BE2C (cell line): ENCODE data around the gene SREBF2.
A peak's percentile ranks its signal among the peaks of the same experiment; 100 is the strongest.

Experiments used
- DNase-seq: peaks from one replicate; pipeline ENCODE4 v3.0.0-alpha.2; 2020
- H3K27me3 ChIP-seq: fragments of 250-450 bp; sonication (Bioruptor Pico); 2 replicates; pipeline ENCODE4 v1.5.1; 2020; ENCODE audit warnings: mild to moderate bottlenecking
- H3K36me3 ChIP-seq: fragments of 250-450 bp; sonication (Bioruptor Pico); 2 replicates; pipeline ENCODE4 v1.5.1; 2020; ENCODE audit warnings: mild to moderate bottlenecking
- H3K4me1 ChIP-seq: fragments of 250-450 bp; sonication (Bioruptor Pico); 2 replicates; pipeline ENCODE4 v1.5.1; 2020
- H3K4me3 ChIP-seq: 2 replicates; pipeline ENCODE4 v1.5.1; 2011; ENCODE audit warnings: low read depth, low read length
- H3K9me3 ChIP-seq: fragments of 250-450 bp; sonication (Bioruptor Pico); 2 replicates; pipeline ENCODE4 v1.5.1; 2020
- TF ChIP-seq, protein P1 (sequence below): IDR thresholded peaks from 2 replicates; pipeline ENCODE4 v1.5.1; 2012; ENCODE audit warnings: mild to moderate bottlenecking, low read depth, low read length

The SREBF2 gene

DNA sequence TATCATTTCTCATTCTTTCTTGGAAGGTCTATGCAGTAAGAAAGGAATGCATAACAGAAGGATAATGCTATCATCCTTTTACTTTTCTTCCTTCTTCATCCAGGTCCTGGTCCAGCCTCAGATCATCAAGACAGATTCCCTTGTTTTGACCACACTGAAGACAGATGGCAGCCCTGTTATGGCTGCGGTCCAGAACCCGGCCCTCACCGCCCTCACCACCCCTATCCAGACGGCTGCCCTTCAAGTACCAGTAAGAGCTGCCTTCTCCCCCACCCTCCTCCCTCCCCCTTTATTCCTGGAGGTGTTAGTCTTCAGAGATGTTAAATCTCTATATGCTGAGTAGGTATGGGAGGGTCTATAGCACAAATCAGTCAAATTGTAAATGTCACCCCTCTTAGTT lies 37.9 kb downstream of the SREBF2 start:
- Histone ChIP-seq H3K36me3 (peaks cover 95% of the 10 kb centered on the region), H3K4me3 (no peak overlapping the region), H3K9me3 (no peaks in the 10 kb centered on the region), H3K27me3 (no peaks in the 10 kb centered on the region), H3K4me1 (peaks cover 14% of the 10 kb centered on the region)
- TF ChIP-seq, protein P1, sequence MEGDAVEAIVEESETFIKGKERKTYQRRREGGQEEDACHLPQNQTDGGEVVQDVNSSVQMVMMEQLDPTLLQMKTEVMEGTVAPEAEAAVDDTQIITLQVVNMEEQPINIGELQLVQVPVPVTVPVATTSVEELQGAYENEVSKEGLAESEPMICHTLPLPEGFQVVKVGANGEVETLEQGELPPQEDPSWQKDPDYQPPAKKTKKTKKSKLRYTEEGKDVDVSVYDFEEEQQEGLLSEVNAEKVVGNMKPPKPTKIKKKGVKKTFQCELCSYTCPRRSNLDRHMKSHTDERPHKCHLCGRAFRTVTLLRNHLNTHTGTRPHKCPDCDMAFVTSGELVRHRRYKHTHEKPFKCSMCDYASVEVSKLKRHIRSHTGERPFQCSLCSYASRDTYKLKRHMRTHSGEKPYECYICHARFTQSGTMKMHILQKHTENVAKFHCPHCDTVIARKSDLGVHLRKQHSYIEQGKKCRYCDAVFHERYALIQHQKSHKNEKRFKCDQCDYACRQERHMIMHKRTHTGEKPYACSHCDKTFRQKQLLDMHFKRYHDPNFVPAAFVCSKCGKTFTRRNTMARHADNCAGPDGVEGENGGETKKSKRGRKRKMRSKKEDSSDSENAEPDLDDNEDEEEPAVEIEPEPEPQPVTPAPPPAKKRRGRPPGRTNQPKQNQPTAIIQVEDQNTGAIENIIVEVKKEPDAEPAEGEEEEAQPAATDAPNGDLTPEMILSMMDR, result no peak
- DNase-seq, result no peak

DNA sequence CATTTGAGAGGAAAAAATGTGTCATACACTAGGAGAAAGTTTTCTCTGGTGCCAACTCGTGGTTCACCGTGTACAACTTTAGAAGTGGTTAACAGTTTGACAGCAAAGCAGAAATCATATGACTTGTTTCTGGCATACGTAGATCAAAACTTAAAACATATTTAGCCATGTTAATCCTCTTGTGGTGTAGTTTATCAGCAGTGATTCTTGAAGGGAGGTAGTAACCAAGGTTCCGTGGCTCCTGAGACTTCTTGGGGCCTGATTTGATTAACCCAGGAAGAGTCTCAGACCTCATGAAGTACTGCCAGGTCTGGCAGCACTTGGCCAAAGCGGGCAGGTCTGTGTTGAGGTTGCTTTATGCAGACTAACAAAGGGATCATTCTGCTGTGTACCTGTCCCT lies 40.5 kb downstream of the SREBF2 start:
- peaks cover 93% of the 10 kb centered on the region for H3K36me3 ChIP-seq
- TF ChIP-seq, protein P1, result no peak
- peaks cover 21% of the 10 kb centered on the region for H3K4me1 ChIP-seq
- no peaks in the 10 kb centered on the region for H3K9me3 ChIP-seq
- DNase-seq, result no peak
- H3K4me3 ChIP-seq, result no peak overlapping the region
- no peaks in the 10 kb centered on the region for H3K27me3 ChIP-seq

DNA sequence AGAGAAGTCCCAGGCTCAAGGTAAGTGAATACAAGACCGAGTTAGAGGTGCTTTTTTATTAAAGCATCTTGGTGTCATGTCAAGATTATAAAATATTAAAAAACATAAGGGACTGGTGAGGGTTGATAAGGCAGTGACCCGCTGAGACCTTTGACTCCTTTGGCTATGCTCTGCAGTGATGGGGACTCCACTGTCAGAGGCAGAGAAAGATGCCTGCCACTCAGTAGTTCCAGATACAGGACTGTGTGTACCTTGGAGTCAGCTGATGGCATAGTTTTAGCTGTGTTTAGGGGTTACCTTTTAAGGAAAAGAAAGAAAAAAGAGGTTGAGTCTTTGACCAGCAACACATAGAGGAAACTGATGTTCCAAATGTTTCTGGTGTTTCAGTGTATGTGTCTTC lies 41.2 kb downstream of the SREBF2 start:
- TF ChIP-seq, protein P1, result no peak
- Histone ChIP-seq H3K36me3 (peaks cover 93% of the 10 kb centered on the region), H3K4me1 (peaks cover 21% of the 10 kb centered on the region), H3K27me3 (no peaks in the 10 kb centered on the region), H3K4me3 (no peak overlapping the region), H3K9me3 (no peaks in the 10 kb centered on the region)
- no peak for DNase-seq

DNA sequence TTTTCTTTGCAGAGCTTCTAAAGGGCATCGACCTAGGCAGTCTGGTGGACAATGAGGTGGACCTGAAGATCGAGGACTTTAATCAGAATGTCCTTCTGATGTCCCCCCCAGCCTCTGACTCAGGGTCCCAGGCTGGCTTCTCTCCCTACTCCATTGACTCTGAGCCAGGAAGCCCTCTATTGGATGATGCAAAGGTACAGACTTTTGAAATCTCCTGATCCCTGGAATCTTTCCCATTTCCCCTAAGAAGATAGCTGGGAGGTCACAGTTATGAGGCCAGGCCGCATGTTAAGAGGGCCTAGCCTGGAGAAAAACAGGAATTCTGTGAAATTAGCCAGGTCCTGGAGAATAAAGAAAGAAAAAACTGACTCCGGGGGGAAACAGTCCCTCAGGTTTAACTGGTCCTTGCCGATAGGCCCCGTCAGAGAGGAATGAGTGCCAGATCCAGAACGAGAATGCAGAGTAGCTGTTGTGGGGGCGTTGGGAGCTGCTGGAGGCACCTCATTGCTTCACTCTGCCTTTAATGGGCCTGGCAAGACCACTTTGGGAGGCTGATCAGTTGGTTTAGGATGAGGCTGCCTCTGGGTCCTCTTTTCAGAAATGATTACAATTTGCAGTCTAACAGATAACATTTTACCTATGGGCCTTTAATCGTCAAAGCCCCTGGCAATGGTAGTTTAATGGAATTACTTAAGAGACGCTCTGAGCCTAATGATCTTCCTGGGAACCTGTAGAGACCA lies 42.8 kb downstream of the SREBF2 start:
- H3K4me1 ChIP-seq, result peaks cover 21% of the 10 kb centered on the region
- TF ChIP-seq, protein P1, result no peak
- H3K9me3 ChIP-seq, result no peaks in the 10 kb centered on the region
- peaks cover 92% of the 10 kb centered on the region for H3K36me3 ChIP-seq
- peak; percentile 45 for DNase-seq
- H3K27me3 ChIP-seq, result no peaks in the 10 kb centered on the region
- no peak overlapping the region for H3K4me3 ChIP-seq

DNA sequence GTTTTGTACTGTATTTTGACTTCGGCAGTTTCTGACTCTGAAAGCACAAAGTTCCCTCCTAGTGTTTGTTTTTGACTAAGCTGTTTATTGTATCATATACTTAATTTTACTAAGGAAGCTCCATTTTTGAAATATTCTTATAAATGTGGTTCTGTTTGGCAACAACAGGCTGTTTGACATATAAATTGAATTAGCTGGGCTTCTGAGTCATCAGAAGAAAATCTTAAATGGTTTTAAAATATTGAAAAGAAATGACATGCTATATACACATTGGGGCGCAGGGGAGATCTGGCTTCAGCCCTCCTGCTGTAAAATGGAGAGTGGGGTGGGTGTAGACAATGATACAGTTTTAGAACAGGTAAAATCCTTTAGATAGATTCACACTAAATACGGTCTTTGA lies 43.4 kb downstream of the SREBF2 start:
- Histone ChIP-seq H3K9me3 (no peaks in the 10 kb centered on the region), H3K4me3 (no peak overlapping the region), H3K27me3 (no peaks in the 10 kb centered on the region), H3K4me1 (peaks cover 21% of the 10 kb centered on the region), H3K36me3 (peaks cover 92% of the 10 kb centered on the region)
- TF ChIP-seq, protein P1, result no peak
- no peak for DNase-seq

DNA sequence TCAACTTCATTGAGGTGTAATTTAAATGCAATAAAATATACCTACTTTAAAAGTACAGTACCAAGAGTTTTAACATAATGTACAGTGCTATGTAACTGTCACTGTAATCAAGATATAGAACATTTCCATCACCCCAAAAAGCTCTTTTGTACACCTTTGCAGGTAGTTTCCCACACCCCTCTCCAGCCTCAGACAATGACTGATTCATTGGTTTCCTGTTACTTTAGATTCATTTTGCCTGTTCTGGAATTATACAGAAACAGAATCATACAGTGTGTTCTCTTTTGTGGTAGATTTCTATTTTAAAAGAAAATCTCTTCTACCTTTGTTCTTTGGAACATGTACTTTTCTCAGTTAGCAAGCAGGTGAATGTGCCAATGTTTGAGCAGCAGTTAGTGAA lies 43.8 kb downstream of the SREBF2 start:
- H3K36me3 ChIP-seq, result peaks cover 92% of the 10 kb centered on the region
- H3K4me1 ChIP-seq, result peaks cover 21% of the 10 kb centered on the region
- no peaks in the 10 kb centered on the region for H3K27me3 ChIP-seq
- no peak overlapping the region for H3K4me3 ChIP-seq
- no peaks in the 10 kb centered on the region for H3K9me3 ChIP-seq
- TF ChIP-seq, protein P1, result no peak
- DNase-seq, result no peak
